ENCODE data around the gene ACKR3.

The ACKR3 gene

DNA sequence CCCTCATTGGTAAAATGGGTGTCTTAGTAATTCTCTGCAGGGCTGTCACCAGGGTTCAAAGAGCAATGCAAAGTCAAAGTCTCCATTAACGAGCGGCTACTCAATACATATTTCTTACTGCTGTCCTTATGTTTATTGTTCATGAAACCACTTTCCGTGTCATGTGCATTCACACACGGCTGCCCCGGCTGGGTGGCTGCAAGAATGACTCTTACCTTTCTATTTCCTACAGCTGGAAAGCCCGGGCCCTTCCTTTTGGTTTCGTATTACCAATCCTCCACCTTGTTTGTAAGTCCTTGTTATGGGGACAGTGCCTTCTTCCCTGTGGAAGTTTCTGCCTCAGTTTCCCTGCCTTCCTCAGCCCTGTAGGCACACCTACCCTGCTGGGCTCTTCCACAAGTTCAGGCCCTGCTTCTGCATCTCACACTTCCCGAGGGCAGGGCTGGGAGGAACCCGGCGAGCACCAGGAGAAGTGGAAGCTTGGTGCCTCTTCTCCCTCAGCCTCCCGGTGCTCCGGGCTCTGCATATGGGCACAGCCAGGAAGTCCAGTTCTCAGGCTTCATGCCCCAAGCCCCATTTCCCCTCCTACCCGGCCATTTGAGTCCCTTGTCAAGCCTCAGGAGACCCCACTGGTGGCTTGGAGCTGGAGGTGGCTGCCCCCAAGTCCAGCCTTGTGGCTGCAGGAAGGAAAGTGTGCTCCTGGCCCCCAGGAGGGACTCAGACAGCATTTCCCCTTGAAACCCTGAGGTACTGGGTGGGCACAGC is 18.7 kb upstream of the ACKR3 start:
- Histone ChIP-seq H3K9ac (ENCODE audit: low read length) (no peak overlapping the region), H3K9me3 (ENCODE audit: control insufficient read depth, low read length) (no peaks in the 10 kb centered on the region), H3K4me3 (ENCODE audit: low read length) (no peak overlapping the region), H3K4me1 (ENCODE audit: control insufficient read depth, insufficient read depth, low read length) (no peaks in the 10 kb centered on the region), H3K36me3 (ENCODE audit: control insufficient read depth, insufficient read depth, low read length) (no peaks in the 10 kb centered on the region), H3K27me3 (ENCODE audit: control insufficient read depth, insufficient read depth, low read length) (no peaks in the 10 kb centered on the region)

DNA sequence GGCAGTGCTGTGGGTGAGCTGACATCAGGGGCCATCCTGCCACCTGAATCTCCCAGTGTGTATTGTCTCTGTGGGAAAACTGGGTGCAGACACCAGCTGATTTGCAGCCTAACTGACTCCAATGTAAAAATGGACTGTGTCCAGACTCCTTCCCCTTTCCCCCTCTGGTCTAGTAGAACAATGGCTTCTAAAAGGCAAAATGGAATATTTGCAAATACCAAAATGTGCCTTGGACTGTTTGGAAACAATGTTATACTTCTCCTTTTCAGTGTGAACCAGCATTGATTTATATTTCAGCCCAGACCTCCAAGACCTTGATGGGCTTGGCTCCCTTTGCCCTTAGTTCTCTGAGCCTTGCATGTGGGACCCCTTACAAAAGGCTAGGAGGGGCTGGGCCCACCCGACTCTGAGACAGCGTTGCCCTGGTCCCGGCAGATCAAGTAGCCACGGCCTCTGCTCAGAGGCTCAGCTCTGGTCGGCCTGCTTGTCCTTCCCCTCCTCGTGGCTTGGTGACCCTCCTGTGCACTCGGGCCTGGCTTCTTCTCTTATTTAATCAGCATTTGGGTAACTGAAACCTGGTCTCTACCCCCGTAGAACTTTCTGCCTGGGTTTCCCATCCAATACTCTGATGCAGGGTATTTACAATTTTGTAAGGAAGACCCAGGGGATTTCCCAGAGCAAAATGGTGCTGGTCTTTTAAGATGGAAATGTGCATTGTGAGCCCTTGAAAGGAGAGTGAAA is 18.0 kb upstream of the ACKR3 start:
- H3K36me3 ChIP-seq (ENCODE audit: control insufficient read depth, insufficient read depth, low read length): no peaks in the 10 kb centered on the region
- H3K27me3 ChIP-seq (ENCODE audit: control insufficient read depth, insufficient read depth, low read length): no peaks in the 10 kb centered on the region
- H3K9me3 ChIP-seq (ENCODE audit: control insufficient read depth, low read length): no peaks in the 10 kb centered on the region
- H3K4me3 ChIP-seq (ENCODE audit: low read length): no peak overlapping the region
- H3K9ac ChIP-seq (ENCODE audit: low read length): no peak overlapping the region
- H3K4me1 ChIP-seq (ENCODE audit: control insufficient read depth, insufficient read depth, low read length): no peaks in the 10 kb centered on the region

- Histone ChIP-seq H3K27me3 (ENCODE audit: control insufficient read depth, insufficient read depth, low read length) (no peaks in the 10 kb centered on the region), H3K9me3 (ENCODE audit: control insufficient read depth, low read length) (no peaks in the 10 kb centered on the region), H3K4me1 (ENCODE audit: control insufficient read depth, insufficient read depth, low read length) (no peaks in the 10 kb centered on the region), H3K36me3 (ENCODE audit: control insufficient read depth, insufficient read depth, low read length) (no peaks in the 10 kb centered on the region), H3K4me3 (ENCODE audit: low read length) (no peak overlapping the region), H3K9ac (ENCODE audit: low read length) (no peak overlapping the region)
These were observed 17.4 kb upstream of the ACKR3 start for GRCh38 chr2:236552212-236552542.

- Histone ChIP-seq H3K4me3 (ENCODE audit: low read length) (no peak overlapping the region), H3K9me3 (ENCODE audit: control insufficient read depth, low read length) (no peaks in the 10 kb centered on the region), H3K4me1 (ENCODE audit: control insufficient read depth, insufficient read depth, low read length) (no peaks in the 10 kb centered on the region), H3K27me3 (ENCODE audit: control insufficient read depth, insufficient read depth, low read length) (no peaks in the 10 kb centered on the region), H3K9ac (ENCODE audit: low read length) (no peak overlapping the region), H3K36me3 (ENCODE audit: control insufficient read depth, insufficient read depth, low read length) (no peaks in the 10 kb centered on the region)
These were observed 16.9 kb upstream of the ACKR3 start for GRCh38 chr2:236552581-236553363.

- Histone ChIP-seq H3K36me3 (ENCODE audit: control insufficient read depth, insufficient read depth, low read length) (no peaks in the 10 kb centered on the region), H3K9me3 (ENCODE audit: control insufficient read depth, low read length) (no peaks in the 10 kb centered on the region), H3K27me3 (ENCODE audit: control insufficient read depth, insufficient read depth, low read length) (no peaks in the 10 kb centered on the region), H3K4me1 (ENCODE audit: control insufficient read depth, insufficient read depth, low read length) (no peaks in the 10 kb centered on the region), H3K9ac (ENCODE audit: low read length) (no peak overlapping the region), H3K4me3 (ENCODE audit: low read length) (no peak overlapping the region)
These were observed 16.1 kb upstream of the ACKR3 start for GRCh38 chr2:236553522-236553921.

DNA sequence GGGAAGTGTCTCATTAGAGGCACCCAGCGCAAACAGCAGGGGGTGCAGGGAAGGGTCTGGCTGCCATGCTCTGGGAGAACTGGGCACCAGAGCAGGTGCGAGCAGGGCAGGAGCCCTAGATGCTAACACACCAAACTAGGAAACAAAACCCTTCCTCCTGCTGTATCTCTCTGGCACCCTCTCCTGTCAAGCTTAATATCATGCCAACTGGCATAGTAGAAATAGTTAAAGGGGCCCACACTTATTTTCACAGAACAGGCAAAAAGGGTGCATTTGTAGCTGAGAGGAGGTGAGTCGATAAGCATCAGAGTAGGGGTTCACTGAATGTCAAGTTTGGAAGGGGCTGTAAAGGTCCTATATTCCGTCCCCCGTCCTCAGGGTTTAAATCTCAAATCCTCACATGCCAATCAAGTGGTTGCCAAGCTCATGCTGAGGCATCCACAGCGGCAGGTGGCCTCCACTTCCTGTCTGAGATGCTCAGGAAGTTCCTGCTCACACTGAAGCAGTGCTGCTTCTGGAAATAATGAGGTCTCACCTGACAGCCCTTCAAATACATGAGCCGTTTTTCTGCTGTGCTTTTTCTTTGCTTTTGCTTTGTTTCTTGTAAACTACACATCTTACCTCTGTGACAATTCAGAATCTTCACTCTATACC is 14.9 kb upstream of the ACKR3 start:
- H3K4me3 ChIP-seq (ENCODE audit: low read length): no peak overlapping the region
- H3K4me1 ChIP-seq (ENCODE audit: control insufficient read depth, insufficient read depth, low read length): no peaks in the 10 kb centered on the region
- no peaks in the 10 kb centered on the region for H3K27me3 ChIP-seq (ENCODE audit: control insufficient read depth, insufficient read depth, low read length)
- no peak overlapping the region for H3K9ac ChIP-seq (ENCODE audit: low read length)
- H3K9me3 ChIP-seq (ENCODE audit: control insufficient read depth, low read length): no peaks in the 10 kb centered on the region
- no peaks in the 10 kb centered on the region for H3K36me3 ChIP-seq (ENCODE audit: control insufficient read depth, insufficient read depth, low read length)

DNA sequence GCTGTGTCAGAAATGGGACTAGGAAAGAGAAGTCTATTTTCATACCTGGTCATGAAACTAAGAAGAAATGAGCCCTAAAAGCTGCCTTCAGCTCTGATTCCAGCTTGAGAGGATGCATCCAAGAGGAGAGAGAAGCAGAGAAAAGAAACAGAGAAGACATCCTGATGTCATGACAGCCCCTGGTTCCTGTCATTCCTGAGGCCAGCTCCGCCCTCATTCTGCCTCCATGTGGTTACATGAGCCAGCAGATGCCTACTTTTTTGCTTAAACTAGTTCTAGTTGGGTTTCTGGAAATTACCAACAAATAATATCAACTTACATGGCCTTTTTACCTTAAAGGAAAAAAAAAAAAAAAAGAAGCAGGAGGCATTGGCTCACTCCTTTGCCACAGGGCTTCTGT is 14.1 kb upstream of the ACKR3 start:
- Histone ChIP-seq H3K27me3 (ENCODE audit: control insufficient read depth, insufficient read depth, low read length) (no peaks in the 10 kb centered on the region), H3K9me3 (ENCODE audit: control insufficient read depth, low read length) (no peaks in the 10 kb centered on the region), H3K9ac (ENCODE audit: low read length) (no peak overlapping the region), H3K4me1 (ENCODE audit: control insufficient read depth, insufficient read depth, low read length) (no peaks in the 10 kb centered on the region), H3K36me3 (ENCODE audit: control insufficient read depth, insufficient read depth, low read length) (no peaks in the 10 kb centered on the region), H3K4me3 (ENCODE audit: low read length) (no peak overlapping the region)

DNA sequence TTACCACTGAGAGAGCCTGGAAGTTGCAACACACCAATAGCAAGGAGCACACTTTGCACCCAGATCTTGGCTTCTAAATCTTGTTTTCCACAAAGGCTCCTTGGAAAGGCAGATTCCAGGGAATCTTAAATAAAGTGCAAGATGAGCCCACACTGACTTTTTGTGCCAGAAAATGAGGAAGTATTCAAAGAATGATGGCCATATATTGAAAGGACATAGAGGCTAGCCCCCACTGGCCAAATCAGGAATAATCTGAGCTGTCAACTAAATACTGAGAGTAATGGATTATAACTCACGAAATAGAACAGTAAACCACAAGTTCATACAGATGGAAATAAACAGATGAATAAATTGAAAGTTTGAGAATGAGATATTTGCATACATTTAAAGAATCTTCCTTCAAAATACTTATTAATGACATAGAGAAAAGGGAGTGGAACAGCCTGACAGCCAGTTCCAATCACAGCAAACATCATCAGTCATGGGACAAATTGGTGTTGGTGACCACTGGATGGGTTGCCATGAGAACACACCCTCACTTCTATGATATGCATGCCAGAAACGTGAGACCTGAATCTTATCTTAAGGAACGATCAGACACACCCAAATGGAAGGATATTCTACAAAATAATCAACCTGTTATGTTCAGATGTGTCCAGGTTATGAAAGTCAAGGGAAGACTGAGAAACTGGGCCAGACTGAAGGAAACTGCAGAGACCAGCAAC is 12.2 kb upstream of the ACKR3 start:
- Histone ChIP-seq H3K9ac (ENCODE audit: low read length) (no peak overlapping the region), H3K9me3 (ENCODE audit: control insufficient read depth, low read length) (no peaks in the 10 kb centered on the region), H3K4me3 (ENCODE audit: low read length) (no peak overlapping the region), H3K27me3 (ENCODE audit: control insufficient read depth, insufficient read depth, low read length) (no peaks in the 10 kb centered on the region), H3K4me1 (ENCODE audit: control insufficient read depth, insufficient read depth, low read length) (no peaks in the 10 kb centered on the region), H3K36me3 (ENCODE audit: control insufficient read depth, insufficient read depth, low read length) (no peaks in the 10 kb centered on the region)

DNA sequence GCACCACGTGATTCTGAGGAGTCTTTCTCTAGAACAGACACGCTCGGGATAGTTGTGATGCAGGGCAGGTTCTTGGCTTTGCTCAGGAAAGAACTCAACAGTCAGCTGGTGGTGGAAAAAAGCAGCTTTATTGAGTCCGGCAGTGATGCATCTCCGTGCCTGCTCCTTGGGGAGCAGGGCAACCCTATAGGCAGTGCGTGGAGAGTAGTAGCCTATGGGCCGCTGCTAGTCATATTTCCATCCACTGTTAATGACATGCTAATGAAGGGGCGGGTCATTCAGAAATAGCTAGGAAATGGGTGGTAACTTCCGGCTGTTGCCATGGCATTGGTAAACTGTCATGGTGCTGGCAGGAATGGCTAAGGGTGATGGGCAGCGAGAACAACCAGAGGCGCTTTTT is 11.6 kb upstream of the ACKR3 start:
- no peak overlapping the region for H3K9ac ChIP-seq (ENCODE audit: low read length)
- H3K27me3 ChIP-seq (ENCODE audit: control insufficient read depth, insufficient read depth, low read length): no peaks in the 10 kb centered on the region
- H3K36me3 ChIP-seq (ENCODE audit: control insufficient read depth, insufficient read depth, low read length): no peaks in the 10 kb centered on the region
- H3K9me3 ChIP-seq (ENCODE audit: control insufficient read depth, low read length): no peaks in the 10 kb centered on the region
- H3K4me1 ChIP-seq (ENCODE audit: control insufficient read depth, insufficient read depth, low read length): no peaks in the 10 kb centered on the region
- no peak overlapping the region for H3K4me3 ChIP-seq (ENCODE audit: low read length)

DNA sequence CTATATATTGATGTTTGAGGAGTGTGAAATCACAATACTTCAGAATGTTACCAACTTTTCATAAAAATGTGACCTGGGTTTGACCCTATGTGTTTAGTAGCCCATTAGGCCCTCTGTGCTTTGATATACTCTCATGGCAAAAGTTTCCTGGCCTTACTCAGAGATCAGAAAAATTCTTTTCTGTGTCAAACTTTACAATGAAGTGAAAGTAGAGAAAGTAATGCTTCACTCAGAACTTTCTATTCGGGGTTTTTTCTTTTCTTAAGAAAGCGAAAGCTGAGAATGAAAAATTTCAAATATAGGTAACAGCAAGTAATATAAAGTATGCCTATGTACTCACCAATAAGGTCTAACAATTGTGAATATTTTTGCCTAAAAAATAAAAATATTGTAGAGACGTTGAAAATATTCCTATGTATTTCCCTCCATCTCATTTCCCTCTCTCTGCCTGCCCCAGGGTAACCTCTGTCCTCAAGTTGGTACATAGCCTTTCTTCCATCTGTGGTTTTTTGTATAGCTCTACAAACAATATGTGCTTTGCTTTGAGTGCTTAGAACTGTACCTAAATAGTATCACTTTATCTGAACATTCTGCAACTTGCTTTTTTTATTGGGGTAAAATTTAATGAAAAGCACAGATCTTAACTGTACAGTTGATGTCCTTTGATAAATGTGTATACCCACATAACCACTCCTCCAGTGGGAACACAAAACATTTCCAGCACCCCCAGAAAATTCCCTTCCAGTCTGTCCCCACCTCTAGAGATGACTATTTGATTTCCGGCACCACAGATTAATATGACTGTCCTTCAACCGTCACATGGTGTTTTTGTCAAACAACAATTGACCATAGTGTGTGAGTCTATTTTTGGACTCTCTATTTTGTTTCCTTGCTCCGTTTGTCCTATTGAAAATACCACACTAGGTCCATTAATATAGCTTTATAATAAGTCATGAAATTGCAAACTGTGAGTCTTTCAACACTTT is 10.3 kb upstream of the ACKR3 start:
- no peak overlapping the region for H3K9ac ChIP-seq (ENCODE audit: low read length)
- H3K9me3 ChIP-seq (ENCODE audit: control insufficient read depth, low read length): no peaks in the 10 kb centered on the region
- no peaks in the 10 kb centered on the region for H3K36me3 ChIP-seq (ENCODE audit: control insufficient read depth, insufficient read depth, low read length)
- H3K27me3 ChIP-seq (ENCODE audit: control insufficient read depth, insufficient read depth, low read length): no peaks in the 10 kb centered on the region
- no peaks in the 10 kb centered on the region for H3K4me1 ChIP-seq (ENCODE audit: control insufficient read depth, insufficient read depth, low read length)
- no peak overlapping the region for H3K4me3 ChIP-seq (ENCODE audit: low read length)

- Histone ChIP-seq H3K36me3 (ENCODE audit: control insufficient read depth, insufficient read depth, low read length) (no peaks in the 10 kb centered on the region), H3K4me3 (ENCODE audit: low read length) (no peak overlapping the region), H3K4me1 (ENCODE audit: control insufficient read depth, insufficient read depth, low read length) (no peaks in the 10 kb centered on the region), H3K9me3 (ENCODE audit: control insufficient read depth, low read length) (no peaks in the 10 kb centered on the region), H3K9ac (ENCODE audit: low read length) (no peak overlapping the region), H3K27me3 (ENCODE audit: control insufficient read depth, insufficient read depth, low read length) (peaks cover 5% of the 10 kb centered on the region)
These were observed 7.8 kb upstream of the ACKR3 start for GRCh38 chr2:236561874-236562273.

All from mucosa of stomach (tissue), 1 donor.